CD4-positive, alpha-beta memory T cell (primary cell): ENCODE measurements around the gene SRRM2. TPM values are rescaled to one million over a fixed set of nuclear protein-coding genes. Genes with fewer than 3 reads are reported as not detected.

Source experiments
- CTCF ChIA-PET: fragments of 350-600 bp; sonication (Branson Sonifier 250); formaldehyde crosslinking; loops from one replicate; lab custom pipeline; 2021; ENCODE audit warnings: inconsistent platforms; ENCODE audit not compliant: partially characterized antibody; lab: Charles Lee
- POLR2A ChIA-PET: fragments of 350-600 bp; sonication (Branson Sonifier 250); formaldehyde crosslinking; loops from one replicate; lab custom pipeline; 2021; ENCODE audit not compliant: partially characterized antibody; lab: Charles Lee
- DNase-seq, 5 donors: peaks; one replicate each; pipeline versions ENCODE4 v3.0.0 to v3.0.0-alpha.2; 2020 to 2022; ENCODE audit warnings: mixed read lengths in 1 of 5
- H3K27ac ChIP-seq: one replicate; pipeline ENCODE4 v1.7.0; 2013; ENCODE audit warnings: low read depth, low read length
- H3K27me3 ChIP-seq: 2 replicates; pipeline ENCODE4 v1.7.0; 2013; ENCODE audit warnings: mild to moderate bottlenecking, low read length, moderate library complexity; ENCODE audit not compliant: insufficient read depth
- H3K36me3 ChIP-seq: 2 replicates; pipeline ENCODE4 v1.7.0; 2013; ENCODE audit warnings: mild to moderate bottlenecking, low read length, moderate library complexity; ENCODE audit not compliant: insufficient read depth
- H3K4me1 ChIP-seq: 2 replicates; pipeline ENCODE4 v1.7.0; 2013; ENCODE audit warnings: mild to moderate bottlenecking, low read length, moderate library complexity; ENCODE audit not compliant: insufficient read depth
- H3K4me3 ChIP-seq, 2 donors: one replicate each; pipeline ENCODE4 v1.7.0; 2013; ENCODE audit warnings: low read length in 2 of 2, mild to moderate bottlenecking in 1 of 2
- H3K9me3 ChIP-seq, 2 donors: one replicate each; pipeline ENCODE4 v1.7.0; 2013; ENCODE audit warnings: low read length in 2 of 2, control low read depth in 1 of 2; ENCODE audit not compliant: control insufficient read depth in 1 of 2
- H3K27ac Mint-ChIP-seq, 7 donors: one replicate each; pipeline ENCODE4 v1.8.0; 2020 to 2021; ENCODE audit warnings: mixed read lengths in 7 of 7, mild to moderate bottlenecking in 6 of 7, inconsistent platforms in 3 of 7, moderate library complexity in 3 of 7
- H3K27me3 Mint-ChIP-seq, 2 donors: one replicate each; pipeline ENCODE4 v1.8.0; 2020 to 2021; ENCODE audit warnings: mixed read lengths in 2 of 2
- H3K36me3 Mint-ChIP-seq, 2 donors: one replicate each; pipeline ENCODE4 v1.8.0; 2020 to 2021; ENCODE audit warnings: mixed read lengths in 2 of 2, inconsistent platforms in 1 of 2, mild to moderate bottlenecking in 1 of 2
- H3K4me1 Mint-ChIP-seq, 4 donors: one replicate each; pipeline ENCODE4 v1.8.0; 2020 to 2021; ENCODE audit warnings: mixed read lengths in 4 of 4, mild to moderate bottlenecking in 1 of 4
- H3K4me3 Mint-ChIP-seq, 8 donors: one replicate each; pipeline ENCODE4 v1.8.0; 2020 to 2021; ENCODE audit warnings: mixed read lengths in 8 of 8, mild to moderate bottlenecking in 7 of 8, moderate library complexity in 6 of 8, inconsistent platforms in 3 of 8
- H3K9me3 Mint-ChIP-seq, 8 donors: one replicate each; pipeline ENCODE4 v1.8.0; 2020 to 2021; ENCODE audit warnings: mixed read lengths in 8 of 8, mild to moderate bottlenecking in 5 of 8, inconsistent platforms in 3 of 8, moderate library complexity in 1 of 8
- intact Hi-C: fragments of 100-400 bp; cut with micrococcal nuclease; formaldehyde crosslinking; loops from one replicate; pipeline ENCODE4 v1.15.1; 2023
- polyA plus RNA-seq, 2 donors: library from polyadenylated mRNA; unstranded; fragments of 300-500 nt; fragmentation: Illumina TruSeq; gene quantifications; one replicate each; pipeline ENCODE4 v1.2.3, GENCODE V29; 2021
- total RNA-seq, 2 experiments: library from RNA; stranded (reverse); gene quantifications; one replicate each; pipeline ENCODE4 v1.2.3, GENCODE V29; 2021

The SRRM2 gene
- total and polyA plus RNA-seq, 4 experiments from 2014 or later: 11.8 to 1,137 (median 625) TPM

- no peak overlapping the region for H3K27ac ChIP-seq
- Mint-ChIP-seq H3K36me3 (no peaks in the 10 kb centered on the region), H3K4me1 (no peaks in the 10 kb centered on the region), H3K4me3 (no peak overlapping the region), H3K27me3 (peaks cover 3% of the 10 kb centered on the region in 2 donors), H3K9me3 (no peaks in the 10 kb centered on the region), H3K27ac (no peak overlapping the region)
- intact Hi-C loops: no loop called here
- H3K4me3 ChIP-seq: no peak overlapping the region
- no peak for DNase-seq
- POLR2A ChIA-PET: no interaction called here
- no peaks in the 10 kb centered on the region for H3K27me3 ChIP-seq
- CTCF ChIA-PET: no interaction called here
- H3K36me3 ChIP-seq: no peaks in the 10 kb centered on the region
- H3K9me3 ChIP-seq: no peaks in the 10 kb centered on the region
- no peaks in the 10 kb centered on the region for H3K4me1 ChIP-seq
Observed at GRCh38 chr16:2741168-2741567, 11.3 kb upstream of the SRRM2 start.

- H3K9me3 Mint-ChIP-seq: no peaks in the 10 kb centered on the region
- H3K27ac Mint-ChIP-seq: no peak overlapping the region
Observed at GRCh38 chr16:2742323-2743006, 10.0 kb upstream of the SRRM2 start.

GRCh38 chr16:2743007-2743810 is 9.2 kb upstream of the SRRM2 start:
- POLR2A ChIA-PET: no interaction called here
- Histone ChIP-seq H3K27me3 (no peaks in the 10 kb centered on the region), H3K36me3 (no peaks in the 10 kb centered on the region), H3K4me3 (no peak overlapping the region), H3K9me3 (no peaks in the 10 kb centered on the region), H3K4me1 (no peaks in the 10 kb centered on the region), H3K27ac (no peak overlapping the region)
- H3K27me3 Mint-ChIP-seq: peaks cover 2 to 3% of the 10 kb centered on the region in 2 donors
- no peaks in the 10 kb centered on the region for H3K36me3 Mint-ChIP-seq
- H3K4me1 Mint-ChIP-seq: no peaks in the 10 kb centered on the region
- intact Hi-C loops: no loop called here
- no peak overlapping the region for H3K4me3 Mint-ChIP-seq
- DNase-seq: no peak
- H3K9me3 Mint-ChIP-seq: no peaks in the 10 kb centered on the region
- H3K27ac Mint-ChIP-seq: no peak overlapping the region
- CTCF ChIA-PET: no interaction called here

More at GRCh38 chr16:2742323-2743006, 10.0 kb upstream of the SRRM2 start:
- Mint-ChIP-seq H3K4me1 (no peaks in the 10 kb centered on the region), H3K36me3 (no peaks in the 10 kb centered on the region), H3K4me3 (no peak overlapping the region), H3K27me3 (peaks cover 3% of the 10 kb centered on the region in 2 donors)
- Histone ChIP-seq H3K27ac (no peak overlapping the region), H3K4me3 (no peak overlapping the region), H3K9me3 (no peaks in the 10 kb centered on the region), H3K4me1 (no peaks in the 10 kb centered on the region), H3K27me3 (no peaks in the 10 kb centered on the region), H3K36me3 (no peaks in the 10 kb centered on the region)
- POLR2A ChIA-PET: no interaction called here
- no peak for DNase-seq
- intact Hi-C loops: no loop called here
- CTCF ChIA-PET: no interaction called here

GRCh38 chr16:2744711-2745110 is 7.7 kb upstream of the SRRM2 start:
- DNase-seq: no peak
- no peak overlapping the region for H3K4me3 ChIP-seq
- CTCF ChIA-PET: no interaction called here
- H3K36me3 ChIP-seq: no peaks in the 10 kb centered on the region
- H3K27ac ChIP-seq: no peak overlapping the region
- no peaks in the 10 kb centered on the region for H3K9me3 ChIP-seq
- no peaks in the 10 kb centered on the region for H3K36me3 Mint-ChIP-seq
- no peaks in the 10 kb centered on the region for H3K27me3 ChIP-seq
- peaks cover 0 to 1% of the 10 kb centered on the region in 2 donors for H3K27me3 Mint-ChIP-seq
- no peaks in the 10 kb centered on the region for H3K4me1 Mint-ChIP-seq
- no peak overlapping the region for H3K27ac Mint-ChIP-seq
- no peaks in the 10 kb centered on the region for H3K9me3 Mint-ChIP-seq
- POLR2A ChIA-PET: no interaction called here
- H3K4me1 ChIP-seq: no peaks in the 10 kb centered on the region
- intact Hi-C loops: no loop called here
- H3K4me3 Mint-ChIP-seq: no peak overlapping the region

- peaks cover 0 to 4% (median under 1%) of the 10 kb centered on the region in 4 donors for H3K4me1 Mint-ChIP-seq
- no peak for DNase-seq
- no peaks in the 10 kb centered on the region for H3K9me3 Mint-ChIP-seq
- intact Hi-C loops: no loop called here
- Histone ChIP-seq H3K36me3 (no peaks in the 10 kb centered on the region), H3K9me3 (no peaks in the 10 kb centered on the region), H3K27ac (no peak overlapping the region), H3K4me1 (no peaks in the 10 kb centered on the region), H3K4me3 (no peak overlapping the region), H3K27me3 (no peaks in the 10 kb centered on the region)
- H3K27ac Mint-ChIP-seq: no peak overlapping the region
- peaks cover 0 to 1% of the 10 kb centered on the region in 2 donors for H3K27me3 Mint-ChIP-seq
- ChIA-PET POLR2A (no interaction called here), CTCF (interaction anchor here (1.3 to 1.5 kb wide), 2 partner anchors 28 to 29 kb away, joined by 3 read pairs; no protein-coding TSS in a partner anchor)
- H3K4me3 Mint-ChIP-seq: peak overlapping the region in 1 of 8 donors; percentile 29
- H3K36me3 Mint-ChIP-seq: no peaks in the 10 kb centered on the region
Observed at GRCh38 chr16:2745116-2745890, 7.1 kb upstream of the SRRM2 start.

GRCh38 chr16:2745961-2746360 is 6.5 kb upstream of the SRRM2 start:
- ChIA-PET POLR2A (interaction anchor here (0.8 kb wide), 1 partner anchor 31 kb away, joined by 3 read pairs; the partner anchor contains the start of gene ELOB), CTCF (interaction anchor here (1.3 to 1.5 kb wide), 2 partner anchors 28 kb away, joined by 3 read pairs; no protein-coding TSS in a partner anchor)
- H3K27me3 Mint-ChIP-seq: no peaks in the 10 kb centered on the region
- no peaks in the 10 kb centered on the region for H3K36me3 Mint-ChIP-seq
- peaks cover 0 to 11% (median 4%) of the 10 kb centered on the region in 4 donors for H3K4me1 Mint-ChIP-seq
- DNase-seq: no peak
- no peaks in the 10 kb centered on the region for H3K9me3 ChIP-seq
- no peak overlapping the region for H3K4me3 Mint-ChIP-seq
- no peak overlapping the region for H3K27ac Mint-ChIP-seq
- H3K4me1 ChIP-seq: no peaks in the 10 kb centered on the region
- no peaks in the 10 kb centered on the region for H3K9me3 Mint-ChIP-seq
- intact Hi-C loops: no loop called here
- no peak overlapping the region for H3K4me3 ChIP-seq
- H3K27ac ChIP-seq: no peak overlapping the region
- H3K36me3 ChIP-seq: no peaks in the 10 kb centered on the region
- H3K27me3 ChIP-seq: no peaks in the 10 kb centered on the region
